HCT116 (cell line): ENCODE data around the gene ATL1. TPM values are rescaled to one million over a fixed set of nuclear protein-coding genes. Genes with fewer than 3 reads are reported as not detected.
"Not testable (repeated sequence)": the region's sequence is repeated elsewhere in the genome, so short reads cannot be mapped to it uniquely, and the experiment has no call there.

ENCODE experiments used
- ATAC-seq: fragments of 200-7000 bp; cut with Tn5 transposase; 2 replicates; pipeline ENCODE4 v1.9.1; 2020; ENCODE audit warnings: mild to moderate bottlenecking, moderate library complexity
- BruUV-seq: library from RNA; stranded (reverse); fragments of 400-500 nt; replicated peaks from 2 replicates; lab custom pipeline; 2021; lab: Mats Ljungman, UMichigan
- CTCF ChIA-PET: fragments of 300-600 bp; sonication (Branson Sonifier 250); formaldehyde crosslinking; loops from one replicate; lab custom pipeline; 2021; ENCODE audit warnings: antibody characterized with exemption; lab: Charles Lee
- POLR2A ChIA-PET: fragments of 300-600, 350-600 bp; sonication (Branson Sonifier 250); formaldehyde crosslinking; loops from one replicate; lab custom pipeline; 2021; ENCODE audit warnings: antibody characterized with exemption; lab: Charles Lee
- RAD21 ChIA-PET, 2 experiments: fragments of 300-600 bp; sonication (Branson Sonifier 250); formaldehyde crosslinking; loops; one replicate each; lab custom pipeline; 2023; ENCODE audit warnings: low total read pairs in 2 of 2; ENCODE audit not compliant: uncharacterized antibody in 2 of 2, unreplicated experiment in 2 of 2, low non-redundant PET in 1 of 2; lab: Charles Lee
- DNase-seq: peaks from one replicate; pipeline ENCODE4 v3.0.0-alpha.2; 2010; ENCODE audit warnings: low read depth, low spot score
- H2AFZ ChIP-seq: fragments of 200-600 bp; shearing (Covaris generic), sonication (generic); 2 replicates; pipeline ENCODE4 v1.6.1; 2017; ENCODE audit warnings: low read depth, mixed run types, mixed read lengths, antibody characterized with exemption, low read length; ENCODE audit not compliant: poor library complexity, severe bottlenecking
- H3K27ac ChIP-seq: 2 replicates; pipeline ENCODE4 v1.5.1; 2012; ENCODE audit warnings: low read depth, low read length
- H3K27me3 ChIP-seq: fragments of 200-600 bp; sonication (generic); 2 replicates; pipeline ENCODE4 v1.6.1; 2016; ENCODE audit warnings: mixed run types, low read length, mixed read lengths; ENCODE audit not compliant: insufficient read depth
- H3K36me3 ChIP-seq, 2 experiments: fragments of 200-500 bp in 1 of 2; fragments of 200-600 bp in 1 of 2; sonication (Bioruptor generic) in 1 of 2; sonication (generic) in 1 of 2; 2 replicates each; pipeline versions ENCODE4 v1.5.1 to v1.6.1; 2014 to 2016; ENCODE audit warnings: low read length in 2 of 2, inconsistent platforms in 1 of 2, mixed read lengths in 1 of 2, mixed run types in 1 of 2; ENCODE audit not compliant: insufficient read depth in 2 of 2, control insufficient read depth in 1 of 2
- H3K4me1 ChIP-seq, 2 experiments: fragments of 200-600 bp in 1 of 2; sonication (generic) in 1 of 2; 2 replicates each; pipeline versions ENCODE4 v1.5.1 to v1.6.1; 2012 to 2017; ENCODE audit warnings: low read length in 2 of 2, inconsistent platforms in 1 of 2, mild to moderate bottlenecking in 1 of 2, mixed read lengths in 1 of 2, mixed run types in 1 of 2, moderate library complexity in 1 of 2; ENCODE audit not compliant: insufficient read depth in 2 of 2, control insufficient read depth in 1 of 2
- H3K4me2 ChIP-seq: fragments of 200-600 bp; sonication (generic); 2 replicates; pipeline ENCODE4 v1.6.1; 2017; ENCODE audit warnings: mixed run types, low read length, mixed read lengths
- H3K4me3 ChIP-seq, 2 experiments: fragments of 200-600 bp in 1 of 2; sonication (generic) in 1 of 2; replicated peaks in 1 of 2; 2 replicates each; pipeline ENCODE4 v1.5.1; 2011 to 2016; ENCODE audit warnings: low read length in 2 of 2, control low read depth in 1 of 2, low read depth in 1 of 2, mild to moderate bottlenecking in 1 of 2, mixed read lengths in 1 of 2, mixed run types in 1 of 2
- H3K79me2 ChIP-seq: fragments of 200-600 bp; sonication (generic); 2 replicates; pipeline ENCODE4 v1.6.1; 2017; ENCODE audit warnings: mild to moderate bottlenecking, mixed run types, low read length, moderate library complexity, mixed read lengths; ENCODE audit not compliant: insufficient read depth
- H3K9ac ChIP-seq: fragments of 200-600 bp; sonication (generic); 2 replicates; pipeline ENCODE4 v1.6.1; 2016; ENCODE audit warnings: low read length, mixed read lengths
- H3K9me2 ChIP-seq: fragments of 200-600 bp; sonication (generic), shearing (Covaris generic); 2 replicates; pipeline ENCODE4 v1.6.1; 2017; ENCODE audit warnings: mixed run types, mild to moderate bottlenecking, moderate library complexity; ENCODE audit not compliant: insufficient read depth
- H3K9me3 ChIP-seq, 2 experiments: fragments of 200-500 bp in 1 of 2; fragments of 200-600 bp in 1 of 2; sonication (Bioruptor generic) in 1 of 2; sonication (generic) in 1 of 2; 2 replicates each; pipeline ENCODE4 v1.6.1; 2014 to 2017; ENCODE audit warnings: low read length in 2 of 2, mixed read lengths in 2 of 2, inconsistent platforms in 1 of 2, low read depth in 1 of 2, mild to moderate bottlenecking in 1 of 2, mixed run types in 1 of 2, moderate library complexity in 1 of 2; ENCODE audit not compliant: control insufficient read depth in 1 of 2, insufficient read depth in 1 of 2
- H4K20me1 ChIP-seq: fragments of 200-600 bp; sonication (generic), shearing (Covaris generic); 2 replicates; pipeline ENCODE4 v1.6.1; 2017; ENCODE audit warnings: mixed run types, mild to moderate bottlenecking, moderate library complexity; ENCODE audit not compliant: insufficient read depth
- CTCF ChIP-seq, 3 experiments: fragments of 200-600 bp in 1 of 3; sonication (generic) in 1 of 3; IDR thresholded peaks in 2 of 3; conservative IDR thresholded peaks in 1 of 3; 2 replicates each; pipeline ENCODE4 v1.5.1; 2012 to 2017; ENCODE audit warnings: low read depth in 2 of 3, low read length in 2 of 3, antibody characterized with exemption in 1 of 3, borderline replicate concordance in 1 of 3, control low read depth in 1 of 3, mild to moderate bottlenecking in 1 of 3, mixed read lengths in 1 of 3, mixed run types in 1 of 3, moderate library complexity in 1 of 3; ENCODE audit not compliant: insufficient read depth in 1 of 3
- FOSL1 ChIP-seq: IDR thresholded peaks from 2 replicates; pipeline ENCODE4 v1.6.1; 2012; ENCODE audit warnings: low read depth
- RAD21 ChIP-seq: IDR thresholded peaks from 2 replicates; pipeline ENCODE4 v1.6.1; 2012; ENCODE audit warnings: low read depth, mild to moderate bottlenecking
- intact Hi-C: fragments of 100-400 bp; cut with micrococcal nuclease; formaldehyde crosslinking; loops from 2 replicates; pipeline ENCODE4 v1.10.0; 2022
- total RNA-seq: library from RNA; stranded (reverse); gene quantifications from one replicate; pipeline ENCODE4 v1.2.1, GENCODE V29; 2021; ENCODE audit not compliant: unreplicated experiment

The ATL1 gene
- total RNA-seq, 1 experiment from 2014 or later = 1.4 TPM

- Histone ChIP-seq H3K27ac (no peak overlapping the region), H2AFZ (no peak overlapping the region), H4K20me1 (no peaks in the 10 kb centered on the region), H3K79me2 (no peaks in the 10 kb centered on the region), H3K9ac (no peak overlapping the region), H3K9me3 (no peaks in the 10 kb centered on the region), H3K9me2 (no peaks in the 10 kb centered on the region)
- ChIA-PET POLR2A (no interaction called here), CTCF (interaction anchor here (1.1 kb wide), 1 partner anchor 149 kb away, joined by 3 read pairs; no protein-coding TSS in a partner anchor), RAD21 (no interaction called here)
- intact Hi-C loops = loop anchor here (5.0 kb wide), 1 partner anchor 148 kb away; no protein-coding TSS in a partner anchor
- TF ChIP-seq RAD21 (no peak), CTCF (IDR thresholded peaks at IDR 0.05 in 2 of 3, conservative IDR thresholded peaks at IDR 0.05 in 1 of 3; ENCODE audit: borderline replicate concordance in 1 of 3, insufficient read depth in 1 of 3, low read depth in 2 of 3, low read length in 2 of 3) (no peak), FOSL1 (no peak)
- TF ChIP-seq, all 23 proteins: peak for 0
- ATAC-seq (no peak), DNase-seq (no peak)
- Histone ChIP-seq H3K4me3 (no peak overlapping the region), H3K4me1 (peaks cover 3 to 5% of the 10 kb centered on the region in 2 experiments; a peak in 3 of 4 replicates), H3K36me3 (no peaks in the 10 kb centered on the region), H3K27me3 (no peaks in the 10 kb centered on the region), H3K4me2 (no peak overlapping the region)
- BruUV-seq = no TSS peak
These were observed 64.5 kb downstream of the ATL1 start for GRCh38 chr14:50624447-50624846.

GRCh38 chr14:50624947-50625346 lies 65.0 kb downstream of the ATL1 start:
- H3K4me2 ChIP-seq, H4K20me1 ChIP-seq, H3K79me2 ChIP-seq, H3K9me3 ChIP-seq, H3K27ac ChIP-seq, POLR2A ChIA-PET, H3K36me3 ChIP-seq, RAD21 ChIA-PET, BruUV-seq, H3K9me2 ChIP-seq, ATAC-seq, H3K4me3 ChIP-seq, H2AFZ ChIP-seq, H3K27me3 ChIP-seq, H3K9ac ChIP-seq, DNase-seq, H3K4me1 ChIP-seq: not testable (repeated sequence)
- CTCF ChIA-PET = interaction anchor here (1.1 kb wide), 1 partner anchor 149 kb away, joined by 3 read pairs; no protein-coding TSS in a partner anchor
- intact Hi-C loops = loop anchor here (5.0 kb wide), 1 partner anchor 147 kb away; no protein-coding TSS in a partner anchor
